ENCODE measurements around the gene PINK1. TPM values are rescaled to one million over a fixed set of nuclear protein-coding genes. Genes with fewer than 3 reads are reported as not detected.
"Not testable (repeated sequence)": the region's sequence is repeated elsewhere in the genome, so short reads cannot be mapped to it uniquely, and the experiment has no call there.

Gene PINK1
- total RNA-seq (2014; rRNA removed): 39.7 and 45.5 TPM in 2 replicates
- polyA plus RNA-seq (2012): 75.5 TPM

DNA sequence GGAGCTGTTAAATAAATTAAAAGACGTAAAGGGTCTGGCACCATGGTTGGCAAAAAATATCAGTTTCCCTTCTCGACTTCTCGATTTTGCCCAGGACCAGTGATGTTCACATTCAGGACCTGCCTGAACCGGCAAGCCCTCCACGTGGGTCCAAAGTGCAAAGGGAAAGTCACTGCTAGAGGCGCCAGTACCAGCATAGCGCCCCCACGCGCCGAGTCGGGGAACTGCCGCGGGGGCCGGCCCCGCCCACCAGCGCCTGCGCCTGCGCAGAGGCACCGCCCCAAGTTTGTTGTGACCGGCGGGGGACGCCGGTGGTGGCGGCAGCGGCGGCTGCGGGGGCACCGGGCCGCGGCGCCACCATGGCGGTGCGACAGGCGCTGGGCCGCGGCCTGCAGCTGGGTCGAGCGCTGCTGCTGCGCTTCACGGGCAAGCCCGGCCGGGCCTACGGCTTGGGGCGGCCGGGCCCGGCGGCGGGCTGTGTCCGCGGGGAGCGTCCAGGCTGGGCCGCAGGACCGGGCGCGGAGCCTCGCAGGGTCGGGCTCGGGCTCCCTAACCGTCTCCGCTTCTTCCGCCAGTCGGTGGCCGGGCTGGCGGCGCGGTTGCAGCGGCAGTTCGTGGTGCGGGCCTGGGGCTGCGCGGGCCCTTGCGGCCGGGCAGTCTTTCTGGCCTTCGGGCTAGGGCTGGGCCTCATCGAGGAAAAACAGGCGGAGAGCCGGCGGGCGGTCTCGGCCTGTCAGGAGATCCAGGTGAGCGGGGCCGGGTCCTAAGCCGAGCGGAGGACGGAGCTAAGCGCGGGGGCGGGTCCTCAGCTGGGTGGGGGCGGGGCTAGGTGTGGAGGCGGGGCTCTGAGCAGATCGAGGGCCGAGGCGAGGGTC, at the start of gene PINK1:
PINK1 (plus strand) TSS at position 269 of the 875 bp plus-strand sequence; CDS start at position 360, 91 bp downstream.
- peak; percentile 68 for DNase-seq (ENCODE audit: low read depth)

DNA sequence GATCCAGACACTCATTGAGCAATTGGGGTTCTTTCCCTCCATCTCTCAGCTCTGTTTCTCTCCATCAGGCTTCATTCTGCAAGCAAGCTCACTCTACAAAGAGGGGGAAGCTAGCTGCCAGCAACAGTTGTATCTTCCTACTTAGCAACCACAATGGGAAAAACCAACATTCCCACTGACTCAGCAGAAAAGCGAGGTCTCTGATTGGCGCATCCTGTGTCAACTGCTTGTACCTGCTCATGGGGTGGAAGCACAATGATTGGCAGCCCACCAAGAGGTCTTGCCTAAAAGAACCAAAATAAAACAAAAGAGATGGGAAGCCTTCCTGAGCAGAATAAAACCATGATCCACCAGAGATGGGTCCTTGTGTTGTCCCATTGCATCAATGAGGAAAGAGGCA, 48.4 kb upstream of the PINK1 start:
- DNase-seq (ENCODE audit: low read depth): peak; percentile 42

DNA sequence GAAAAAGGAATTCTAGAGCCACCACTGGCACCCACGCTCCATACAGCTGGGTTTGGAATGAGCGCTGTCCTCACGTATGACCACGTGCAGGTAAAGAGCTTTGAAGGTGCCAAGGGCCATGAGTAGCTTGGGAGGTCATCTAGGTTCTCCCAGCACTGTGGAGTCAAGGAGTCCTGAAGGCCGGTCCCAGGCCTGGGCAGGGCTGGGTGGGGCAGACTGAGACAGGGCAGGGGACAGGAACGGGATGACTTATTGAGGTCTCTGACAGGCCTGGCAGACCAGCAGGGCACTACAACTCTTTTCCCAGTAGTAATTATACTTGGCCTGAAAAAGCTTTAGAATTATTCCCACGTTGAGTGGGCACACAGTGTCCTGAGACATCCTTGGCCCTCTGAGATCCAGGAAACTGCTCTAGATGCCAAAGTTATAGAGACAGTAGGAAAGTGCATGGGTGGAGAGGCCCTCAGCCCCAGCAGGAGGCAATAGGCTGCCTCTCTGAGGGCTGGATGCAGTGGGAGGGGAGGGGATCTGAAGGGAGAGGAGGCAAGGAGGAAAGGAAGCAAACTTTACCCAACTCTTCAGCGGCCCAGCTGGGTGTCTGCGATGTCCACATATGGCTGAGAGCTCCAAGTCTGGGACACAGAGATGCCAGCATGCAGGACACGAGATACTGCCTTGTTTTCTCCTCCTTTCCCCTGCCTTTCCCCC, 46.2 kb upstream of the PINK1 start:
- no peak for DNase-seq (ENCODE audit: low read depth)

DNA sequence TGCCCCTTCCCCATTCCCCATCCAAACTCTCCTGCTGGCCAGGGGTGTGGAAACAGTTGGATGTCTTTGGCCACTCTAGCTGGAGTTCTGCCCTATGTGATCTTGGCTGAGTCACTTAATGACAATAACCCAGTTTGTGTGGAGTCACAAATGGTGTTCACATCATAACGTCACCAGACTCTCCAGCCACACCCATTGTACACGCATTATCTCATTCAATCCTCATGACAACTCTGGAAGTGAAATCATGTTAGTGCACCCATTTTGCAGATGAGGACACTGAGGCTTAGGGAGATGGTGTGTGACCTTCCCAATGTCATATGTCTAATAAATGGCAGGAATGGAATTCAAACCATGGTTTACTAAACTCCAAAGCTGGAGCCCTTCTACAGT, 45.6 kb upstream of the PINK1 start:
- peak; percentile 32 for DNase-seq (ENCODE audit: low read depth)

DNA sequence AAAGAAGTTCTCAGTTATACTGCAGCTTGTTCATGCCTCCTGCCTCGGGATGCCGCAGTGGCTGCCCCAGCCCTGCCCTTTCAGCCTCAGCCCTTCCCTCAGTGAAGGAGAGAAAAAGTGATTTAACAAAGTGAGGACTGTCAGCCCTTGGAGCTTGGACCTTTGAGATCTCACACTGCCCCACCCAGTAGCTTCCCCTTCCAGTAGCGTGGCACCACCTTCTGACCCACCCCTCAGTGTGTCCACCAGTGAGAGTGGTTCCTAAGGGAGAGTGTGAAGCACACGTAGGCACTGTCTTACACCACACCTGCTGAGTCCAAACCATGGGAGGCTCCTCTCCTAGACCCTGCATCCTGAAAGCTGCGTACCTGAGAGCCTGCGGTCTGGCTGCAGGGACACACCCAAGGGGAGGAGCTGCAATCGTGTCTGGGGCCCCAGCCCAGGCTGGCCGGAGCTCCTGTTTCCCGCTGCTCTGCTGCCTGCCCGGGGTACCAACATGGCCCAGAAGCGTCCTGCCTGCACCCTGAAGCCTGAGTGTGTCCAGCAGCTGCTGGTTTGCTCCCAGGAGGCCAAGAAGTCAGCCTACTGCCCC, 44.5 kb upstream of the PINK1 start, which contains the start of gene CDA:
CDA (plus strand) TSS at position 464 of the 592 bp plus-strand sequence; CDS start at position 497, 33 bp downstream.
- DNase-seq (ENCODE audit: low read depth): no peak

DNA sequence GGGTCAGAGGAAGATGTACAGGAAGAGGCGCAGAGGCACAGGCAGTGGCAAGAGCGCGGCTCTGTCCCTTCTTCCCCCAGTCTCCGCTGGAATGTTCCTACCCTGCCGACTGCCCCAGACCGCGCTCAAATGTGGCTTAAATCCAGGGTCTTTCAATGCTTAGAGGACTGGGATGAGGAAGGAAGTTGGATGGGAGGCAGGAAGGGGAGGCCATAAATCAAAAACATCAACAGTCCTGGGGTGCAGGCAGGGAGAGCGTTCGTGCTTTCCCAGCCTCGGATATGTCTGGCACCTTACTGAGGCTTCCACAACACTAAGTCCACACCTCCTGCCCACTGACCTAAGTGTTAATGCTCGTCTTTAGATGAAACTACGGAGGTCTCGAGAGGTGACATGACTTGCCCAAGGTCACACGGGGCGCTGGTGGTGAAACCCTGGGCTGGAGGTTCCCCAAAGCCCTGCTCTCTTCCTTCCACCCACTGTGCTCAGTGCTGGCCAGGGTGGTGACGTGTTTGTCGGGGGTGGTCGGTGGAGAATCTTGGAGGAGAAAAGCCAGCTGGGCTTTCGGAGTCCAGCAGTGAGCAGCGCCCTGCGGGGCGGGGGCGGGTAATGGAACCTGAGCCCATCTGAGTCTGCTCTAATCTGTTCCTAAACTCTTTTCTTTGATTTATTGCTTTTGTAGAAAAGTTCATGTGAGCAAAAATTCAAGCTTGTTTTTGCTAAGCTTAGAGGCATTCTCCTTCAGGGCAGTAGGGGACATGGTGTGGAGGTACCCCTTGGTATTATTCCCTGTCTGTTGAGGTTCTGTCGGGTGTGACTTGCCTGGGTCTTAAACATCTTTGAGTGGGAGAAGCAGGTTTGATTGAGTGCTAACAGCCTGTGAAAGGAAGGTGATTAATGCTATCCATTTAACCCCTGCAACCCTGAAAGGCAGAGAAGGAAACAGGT, 43.7 kb upstream of the PINK1 start:
- no peak for DNase-seq (ENCODE audit: low read depth)

DNA sequence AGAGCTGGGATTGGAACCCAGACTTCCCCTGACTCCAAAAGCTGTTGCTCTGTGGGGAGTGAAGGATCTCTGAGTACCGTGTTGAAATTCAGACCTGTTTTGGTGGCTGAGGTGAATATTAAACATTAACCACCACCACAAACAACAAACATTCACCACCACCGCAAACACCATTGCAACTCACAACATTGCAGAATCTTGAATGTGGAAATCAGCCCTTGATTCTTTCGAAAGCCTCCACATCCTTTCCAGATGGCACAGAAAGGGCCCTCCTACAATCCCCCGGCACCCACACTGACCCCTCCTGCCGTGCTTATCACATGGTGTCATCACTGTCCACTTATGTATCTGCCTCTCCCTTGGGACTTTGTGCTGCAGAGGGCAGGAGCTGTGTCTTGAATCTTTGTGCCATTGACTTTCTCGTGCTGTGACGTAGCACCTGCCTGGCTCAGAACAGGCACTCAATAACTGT, 42.9 kb upstream of the PINK1 start:
- DNase-seq (ENCODE audit: low read depth): no peak

DNA sequence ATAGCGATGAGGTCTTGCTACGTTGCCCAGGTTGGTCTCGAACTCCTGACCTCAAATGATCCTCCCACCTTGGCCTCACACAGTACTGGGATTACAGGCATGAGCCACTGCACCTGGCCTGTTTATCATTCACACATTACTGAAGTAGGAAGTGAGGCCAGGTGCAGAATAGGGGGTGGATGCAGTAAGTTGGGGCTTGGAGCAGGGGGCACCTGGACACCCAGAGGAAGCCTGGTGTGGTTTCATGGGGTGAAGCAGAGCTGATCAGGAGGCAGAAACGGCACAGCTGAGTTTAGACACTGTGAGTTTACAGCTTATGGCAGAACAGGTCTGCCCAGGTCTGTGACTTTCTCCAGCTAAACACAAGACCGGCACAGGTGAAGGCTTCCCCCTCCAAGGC, 39.5 kb upstream of the PINK1 start:
- DNase-seq (ENCODE audit: low read depth): no peak

DNA sequence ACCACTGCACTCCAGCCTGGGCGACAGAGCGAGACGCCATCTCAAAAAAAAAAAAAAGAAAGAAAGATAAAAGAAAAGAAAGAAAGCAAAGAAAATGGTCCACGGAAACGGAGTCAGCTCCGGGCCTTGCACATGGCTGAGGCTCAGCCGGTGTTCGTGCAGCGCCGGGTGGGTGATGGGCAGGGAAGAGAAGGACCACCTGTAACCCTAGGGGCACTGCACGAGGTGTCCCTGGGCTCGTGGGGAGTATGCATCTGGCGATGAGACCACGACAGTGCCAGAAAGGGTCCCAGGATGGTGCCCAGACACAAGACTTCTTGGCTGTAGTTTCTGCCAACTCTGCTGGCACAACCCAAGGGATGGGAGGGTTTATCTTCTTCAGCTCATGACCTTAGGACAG, 38.5 kb upstream of the PINK1 start:
- no peak for DNase-seq (ENCODE audit: low read depth)

DNA sequence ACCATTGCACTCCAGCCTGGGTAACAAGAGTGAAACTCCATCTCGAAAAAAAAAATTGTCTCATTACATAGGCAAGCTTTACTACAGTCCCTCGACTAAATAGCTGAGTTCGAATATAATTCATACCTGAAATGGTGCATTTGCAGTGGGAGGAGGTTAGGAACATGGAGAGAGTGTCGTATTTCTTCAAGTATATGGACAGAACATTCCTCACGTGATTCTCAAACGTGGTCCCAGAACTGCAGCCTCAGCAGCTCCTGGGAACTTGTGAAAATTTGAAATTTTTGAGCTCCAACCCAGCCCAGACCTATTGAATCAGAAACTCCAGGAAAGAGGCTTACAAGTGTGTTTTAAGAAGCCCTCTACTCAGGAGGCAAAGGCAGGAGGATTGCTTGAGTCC, 37.2 kb upstream of the PINK1 start:
- DNase-seq (ENCODE audit: low read depth): no peak

DNA sequence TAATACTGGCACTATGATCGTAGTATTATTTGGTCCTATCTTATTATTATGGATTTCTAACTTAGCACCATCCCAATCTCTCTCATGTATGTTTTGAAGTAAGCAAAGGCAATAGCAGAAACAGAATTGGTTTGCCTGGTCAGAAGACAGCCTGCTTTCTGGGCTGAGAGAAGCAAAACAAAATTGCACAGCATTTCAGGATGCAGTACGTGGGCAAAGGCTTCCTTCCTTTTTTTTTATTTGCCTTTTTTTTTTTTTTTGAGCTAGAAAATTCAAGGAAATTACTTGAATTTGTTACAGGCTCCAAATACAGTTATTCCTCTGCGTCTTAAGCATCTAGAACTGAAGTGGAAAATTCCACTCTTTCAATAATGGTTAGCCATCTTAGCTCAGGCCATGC, 35.6 kb upstream of the PINK1 start:
- no peak for DNase-seq (ENCODE audit: low read depth)

DNA sequence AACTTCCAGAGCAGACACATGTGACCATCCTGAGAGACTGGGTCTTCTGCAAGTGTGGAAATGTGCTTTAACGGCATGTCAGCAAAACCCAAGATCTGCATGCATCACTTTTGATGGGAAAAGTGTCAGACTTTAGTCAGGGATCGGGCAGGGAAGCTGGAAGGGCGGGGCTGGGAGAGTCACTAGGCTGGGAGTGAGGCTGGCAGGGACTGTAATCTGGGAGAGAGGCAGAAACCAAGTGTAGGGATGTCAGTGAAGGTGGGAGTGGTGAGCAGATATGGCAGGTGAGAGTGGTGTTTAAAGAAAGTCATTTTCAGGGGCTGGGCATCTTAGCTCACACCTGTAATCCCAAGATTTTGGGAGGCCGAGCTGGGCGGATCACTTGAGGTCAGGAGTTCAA, 33.1 kb upstream of the PINK1 start:
- no peak for DNase-seq (ENCODE audit: low read depth)

DNA sequence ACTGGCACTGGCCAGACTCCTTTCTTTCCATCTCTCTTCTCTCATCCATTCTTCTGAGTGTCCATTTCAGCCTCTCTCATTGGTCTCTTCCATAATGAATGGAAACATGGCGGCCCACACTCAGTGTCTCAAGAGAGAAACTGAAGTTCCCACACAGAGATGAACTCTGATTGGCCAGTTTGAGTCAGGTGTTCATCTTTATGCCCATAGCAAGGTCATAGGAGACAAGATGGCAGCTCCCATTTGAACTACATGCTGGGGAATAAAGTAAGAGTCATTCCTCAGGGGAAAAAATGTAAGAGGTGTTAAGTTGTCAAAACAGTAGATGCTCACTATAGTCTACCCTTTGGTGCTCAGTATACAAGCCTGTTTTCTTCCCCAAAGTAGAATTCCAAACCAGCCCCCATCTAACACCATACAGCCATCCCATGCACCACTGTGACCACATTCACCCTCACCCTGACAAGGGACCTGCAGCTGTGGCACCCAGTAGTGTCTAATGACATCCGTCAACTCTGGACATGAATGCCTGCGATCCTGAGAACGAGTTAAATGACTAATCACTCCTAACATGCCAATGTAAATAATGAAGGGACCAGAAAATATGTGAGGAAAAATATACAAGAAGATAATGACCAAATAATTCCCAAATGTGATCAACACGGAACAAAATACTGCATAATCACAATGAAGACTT, 32.0 kb upstream of the PINK1 start:
- peak; percentile 75 for DNase-seq (ENCODE audit: low read depth)

DNA sequence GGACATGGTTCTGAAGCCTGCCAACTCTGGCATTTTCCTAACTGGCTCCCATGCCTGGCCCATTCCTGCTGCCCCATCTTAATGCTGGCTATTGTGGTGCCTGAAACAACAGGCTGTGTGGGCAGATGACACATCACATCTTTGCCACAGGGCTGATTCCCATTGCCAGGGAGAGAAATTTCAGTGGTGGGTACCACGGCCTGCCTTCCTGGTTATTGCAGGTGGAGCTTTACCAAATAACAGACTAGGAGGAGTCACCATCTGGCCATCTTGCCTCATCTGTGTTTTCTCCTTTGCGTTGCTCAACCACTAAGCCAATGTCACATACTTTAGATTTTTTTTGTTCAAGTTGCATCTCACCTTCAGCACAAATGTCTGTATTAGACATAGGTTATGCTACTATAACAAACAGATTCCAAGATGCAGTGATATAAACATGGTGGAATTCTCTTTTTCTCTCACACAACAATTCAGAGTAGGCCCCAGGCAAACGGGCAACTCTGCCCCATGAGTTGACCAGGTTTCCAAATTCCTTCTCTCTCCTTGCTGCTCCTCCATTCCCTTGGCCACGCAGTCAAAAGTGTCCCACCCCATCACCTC, 30.3 kb upstream of the PINK1 start:
- DNase-seq (ENCODE audit: low read depth): peak; percentile 59

DNA sequence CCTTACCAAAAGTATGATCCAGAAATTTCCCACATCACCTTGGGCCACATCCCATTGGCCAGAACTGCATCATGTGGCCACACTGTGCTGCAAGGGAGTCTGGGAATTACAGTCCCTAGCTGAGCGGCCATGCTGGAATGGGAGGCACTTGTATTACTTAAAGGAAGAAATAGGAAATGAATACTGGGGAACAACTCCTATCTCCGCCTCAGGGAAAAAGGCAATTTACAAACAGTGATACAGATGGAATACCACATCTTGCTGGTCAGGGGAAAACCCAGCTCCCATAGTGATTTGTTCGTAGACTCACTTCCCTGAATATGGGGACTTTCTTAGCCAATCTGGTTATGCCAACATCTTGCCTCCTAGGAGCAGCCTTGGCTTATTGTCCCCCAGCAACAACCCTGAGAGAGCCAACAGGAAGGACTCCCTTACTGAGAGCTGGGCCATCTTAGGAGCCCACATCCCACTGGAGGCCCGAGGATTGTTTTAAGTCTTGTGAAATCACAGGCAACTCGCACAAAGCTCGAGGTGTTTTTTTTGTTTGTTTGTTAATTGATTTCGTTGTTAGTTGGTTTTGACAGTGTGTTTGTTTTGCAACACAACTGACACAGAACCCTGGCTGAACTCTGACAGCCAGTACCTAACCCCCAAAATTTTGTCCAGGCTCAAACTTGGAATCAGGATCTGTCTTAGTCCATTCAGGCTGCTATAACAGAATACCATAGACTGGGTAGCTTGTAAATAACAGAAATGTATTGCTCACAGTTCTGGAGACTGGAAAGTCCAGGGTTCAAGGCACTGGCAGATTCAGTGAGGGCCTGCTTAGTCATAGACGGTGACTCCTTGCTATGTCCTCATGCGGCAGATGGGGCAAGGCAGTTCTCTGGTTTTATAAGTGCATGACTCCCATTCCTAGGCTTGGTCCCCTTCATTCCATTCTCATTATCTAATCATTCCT, 29.5 kb upstream of the PINK1 start:
- peak; percentile 91 for DNase-seq (ENCODE audit: low read depth)

DNA sequence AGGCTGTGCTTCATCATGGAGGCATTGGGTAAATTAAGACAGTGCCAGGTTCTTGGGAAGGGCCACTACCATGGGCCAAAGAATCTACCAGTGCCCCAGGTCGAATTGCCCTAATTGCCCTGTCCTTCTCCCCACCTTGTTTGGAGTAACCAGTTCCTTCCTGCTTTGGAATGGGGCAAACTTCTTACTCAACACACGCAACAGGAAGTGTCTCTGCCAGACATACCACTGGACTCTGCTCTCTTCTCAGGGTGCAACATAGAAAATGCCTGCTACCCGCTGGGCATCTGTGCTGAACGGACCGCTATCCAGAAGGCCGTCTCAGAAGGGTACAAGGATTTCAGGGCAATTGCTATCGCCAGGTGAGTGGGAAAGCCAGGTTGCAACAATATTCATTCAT, 28.6 kb upstream of the PINK1 start:
- DNase-seq (ENCODE audit: low read depth): no peak

DNA sequence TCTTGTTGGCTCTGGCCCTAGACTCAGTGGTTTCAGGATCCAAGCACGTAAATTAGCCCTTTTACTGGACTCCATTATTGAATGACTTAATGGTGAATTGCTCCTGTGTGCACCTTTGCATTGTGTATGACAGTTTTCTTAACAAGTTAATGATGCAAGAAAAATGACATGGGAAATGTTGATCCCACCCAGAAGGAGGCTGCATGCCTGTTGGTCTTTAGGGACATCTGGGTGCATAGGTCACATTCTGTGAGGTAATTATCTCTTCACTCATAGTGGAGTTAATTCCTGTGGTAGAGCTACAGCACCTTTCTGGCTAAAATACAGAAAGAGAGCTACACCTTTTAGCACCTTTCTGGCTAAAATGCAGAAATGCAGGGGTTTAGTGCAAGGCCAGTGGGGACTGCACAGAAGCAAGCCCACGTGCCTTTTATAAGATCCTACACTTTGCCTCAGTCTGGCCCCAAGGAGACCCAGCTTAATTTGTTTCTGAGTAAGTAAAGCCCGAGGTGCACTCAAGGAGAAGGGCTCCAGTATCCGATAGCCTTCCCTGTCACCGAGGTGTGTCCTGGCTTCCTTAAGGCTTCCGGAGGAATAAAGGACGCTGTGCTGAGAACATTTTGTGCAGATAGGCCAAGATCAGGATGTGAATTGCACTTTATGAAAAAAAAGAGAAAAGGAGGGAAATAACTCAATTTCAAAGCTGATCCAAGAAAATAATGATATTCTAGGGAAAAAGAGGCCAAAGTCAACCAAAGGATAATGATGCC, 26.3 kb upstream of the PINK1 start:
- not testable (repeated sequence) for DNase-seq (ENCODE audit: low read depth)

DNA sequence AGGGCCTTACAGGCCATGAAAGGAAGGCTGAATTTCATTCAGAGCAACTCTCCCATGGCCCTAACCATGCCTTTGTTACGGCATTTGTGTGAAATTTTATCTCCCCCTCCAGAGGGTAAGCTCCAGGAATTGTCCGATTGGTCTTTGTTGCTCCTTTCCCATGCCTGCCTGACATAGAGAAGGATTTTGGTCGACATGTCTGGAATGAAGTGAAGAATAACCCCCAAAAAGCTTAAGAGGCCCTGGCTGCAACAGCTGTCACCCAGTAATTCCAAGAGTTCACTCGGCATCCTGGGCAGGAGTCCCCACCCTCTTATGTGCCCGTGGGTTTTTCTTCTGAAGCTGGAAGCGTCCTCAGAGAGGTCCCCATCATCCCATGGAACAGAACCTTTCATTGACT, 23.7 kb upstream of the PINK1 start:
- DNase-seq (ENCODE audit: low read depth): no peak
